Measurements from ENCODE around the gene ALDH8A1.

The ALDH8A1 gene

DNA sequence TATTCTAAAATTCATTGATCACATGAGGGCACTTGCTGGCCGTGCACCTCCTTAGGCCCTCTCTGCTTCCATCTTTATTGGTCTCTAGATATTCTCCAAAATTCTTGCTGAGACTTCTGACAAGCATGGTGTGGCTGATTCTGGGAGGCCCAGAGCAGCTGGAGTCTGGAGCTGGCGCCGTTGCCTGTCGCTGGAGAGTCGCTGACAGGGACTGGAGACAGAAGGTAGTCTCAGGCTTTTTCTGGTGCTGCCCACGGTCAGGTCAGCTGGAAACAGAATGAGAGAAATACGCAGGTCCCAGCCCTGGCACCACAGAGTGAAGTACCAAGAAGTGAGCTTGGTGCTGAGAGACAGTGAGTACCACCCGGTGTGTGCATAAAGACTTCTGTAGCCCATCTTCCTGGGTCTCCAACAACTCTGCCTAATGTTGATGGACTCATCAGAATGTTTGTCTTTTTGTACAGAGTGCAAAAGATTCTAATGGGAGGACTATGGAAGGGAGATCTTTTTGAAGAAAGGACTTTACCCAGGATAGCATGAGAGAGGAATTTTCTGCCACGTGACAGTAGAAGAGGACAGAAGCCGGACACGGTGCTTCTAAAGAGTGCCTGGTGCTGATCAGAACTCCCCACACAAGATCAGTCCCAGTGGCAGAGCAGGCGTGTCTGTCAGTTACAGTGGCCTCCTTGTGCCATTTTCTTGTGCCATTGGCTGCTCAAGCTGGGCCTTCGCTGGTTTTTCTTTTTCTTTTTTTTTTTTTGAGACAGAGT is 1.8 kb upstream of the ALDH8A1 start:
- H3K27ac ChIP-seq: no peak overlapping the region
- TF ChIP-seq, protein P1, sequence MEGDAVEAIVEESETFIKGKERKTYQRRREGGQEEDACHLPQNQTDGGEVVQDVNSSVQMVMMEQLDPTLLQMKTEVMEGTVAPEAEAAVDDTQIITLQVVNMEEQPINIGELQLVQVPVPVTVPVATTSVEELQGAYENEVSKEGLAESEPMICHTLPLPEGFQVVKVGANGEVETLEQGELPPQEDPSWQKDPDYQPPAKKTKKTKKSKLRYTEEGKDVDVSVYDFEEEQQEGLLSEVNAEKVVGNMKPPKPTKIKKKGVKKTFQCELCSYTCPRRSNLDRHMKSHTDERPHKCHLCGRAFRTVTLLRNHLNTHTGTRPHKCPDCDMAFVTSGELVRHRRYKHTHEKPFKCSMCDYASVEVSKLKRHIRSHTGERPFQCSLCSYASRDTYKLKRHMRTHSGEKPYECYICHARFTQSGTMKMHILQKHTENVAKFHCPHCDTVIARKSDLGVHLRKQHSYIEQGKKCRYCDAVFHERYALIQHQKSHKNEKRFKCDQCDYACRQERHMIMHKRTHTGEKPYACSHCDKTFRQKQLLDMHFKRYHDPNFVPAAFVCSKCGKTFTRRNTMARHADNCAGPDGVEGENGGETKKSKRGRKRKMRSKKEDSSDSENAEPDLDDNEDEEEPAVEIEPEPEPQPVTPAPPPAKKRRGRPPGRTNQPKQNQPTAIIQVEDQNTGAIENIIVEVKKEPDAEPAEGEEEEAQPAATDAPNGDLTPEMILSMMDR (conservative IDR thresholded peaks at IDR 0.05): no peak

DNA sequence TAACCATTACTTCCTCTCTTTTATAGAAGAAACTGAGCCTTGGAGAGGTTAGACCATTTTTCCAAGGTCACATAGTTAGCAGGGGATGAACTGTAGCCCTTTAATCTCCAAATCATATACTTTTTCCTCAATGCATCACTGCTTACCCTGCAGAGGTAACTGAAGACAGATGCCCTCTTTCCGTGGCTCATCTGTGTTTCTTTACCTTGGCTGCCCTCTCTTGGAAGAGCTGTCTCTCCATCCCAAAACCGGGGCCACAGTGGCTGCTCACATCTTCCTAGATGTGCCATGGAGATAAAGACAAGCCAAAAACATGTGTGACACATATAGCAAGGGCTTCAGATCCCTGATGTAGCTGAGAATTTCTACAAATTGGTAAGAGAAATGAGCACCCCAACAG is 581 bp upstream of the ALDH8A1 start:
- TF ChIP-seq, protein P1 (conservative IDR thresholded peaks at IDR 0.05): no peak
- no peak overlapping the region for H3K27ac ChIP-seq

DNA sequence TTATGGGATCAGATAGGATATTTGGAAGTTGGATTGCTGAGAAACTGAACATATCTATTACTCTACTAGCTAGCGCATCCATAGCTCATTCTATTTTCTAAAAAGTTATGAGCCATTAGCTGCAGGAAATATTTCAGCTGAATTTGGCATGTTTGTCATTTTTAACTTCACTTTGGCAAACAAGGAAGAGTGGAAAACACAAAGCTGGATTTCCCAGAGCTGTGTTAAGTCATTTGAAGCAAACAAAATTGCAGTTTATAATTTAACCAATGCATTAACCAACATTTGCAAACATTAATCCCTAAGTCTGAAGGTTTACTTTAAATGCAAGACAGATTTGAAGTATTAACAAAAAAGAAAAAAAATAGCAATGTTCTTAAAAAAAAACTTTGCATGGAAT is 1.2 kb downstream of the ALDH8A1 start:
- no peak overlapping the region for H3K27ac ChIP-seq
- TF ChIP-seq, protein P1 (conservative IDR thresholded peaks at IDR 0.05): no peak

DNA sequence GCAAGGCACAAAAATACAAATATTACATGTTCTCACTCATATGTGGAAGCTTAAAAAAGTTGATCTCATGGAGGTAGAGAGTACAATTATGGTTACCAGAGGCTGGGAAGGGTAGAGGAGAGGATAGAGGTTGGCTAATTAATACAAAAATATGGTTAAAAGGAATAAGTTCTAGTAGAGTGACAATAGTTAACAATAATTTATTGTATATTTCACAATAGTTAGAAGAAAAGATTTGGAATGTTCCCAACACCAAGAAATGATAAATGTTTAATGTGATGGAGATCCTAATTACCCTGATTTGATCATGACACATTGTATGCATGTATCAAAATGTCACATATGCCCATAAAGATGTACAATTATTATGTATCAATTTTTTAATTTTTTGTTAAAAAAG is 1.8 kb downstream of the ALDH8A1 start:
- H3K27ac ChIP-seq: no peak overlapping the region
- TF ChIP-seq, protein P1 (conservative IDR thresholded peaks at IDR 0.05): no peak

DNA sequence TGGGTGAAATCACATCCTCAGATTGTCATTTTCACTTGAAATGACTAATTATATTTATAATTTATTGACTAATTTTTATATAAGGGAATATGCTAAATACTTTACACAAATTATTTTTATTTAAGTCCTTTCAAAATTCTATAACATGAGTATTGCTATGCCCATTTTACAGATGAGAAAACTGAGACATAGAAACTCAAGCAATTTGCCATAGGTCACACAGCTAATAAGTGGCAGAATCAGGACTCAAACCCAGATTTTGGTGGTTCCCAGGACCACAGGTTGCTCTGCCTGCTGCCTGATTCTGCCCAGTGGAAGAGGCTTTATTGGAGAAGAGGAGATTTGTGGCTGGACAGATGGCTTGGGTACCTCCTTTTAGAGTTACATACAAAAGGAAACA is 4.9 kb downstream of the ALDH8A1 start:
- H3K27ac ChIP-seq: no peak overlapping the region
- TF ChIP-seq, protein P1 (conservative IDR thresholded peaks at IDR 0.05): no peak

DNA sequence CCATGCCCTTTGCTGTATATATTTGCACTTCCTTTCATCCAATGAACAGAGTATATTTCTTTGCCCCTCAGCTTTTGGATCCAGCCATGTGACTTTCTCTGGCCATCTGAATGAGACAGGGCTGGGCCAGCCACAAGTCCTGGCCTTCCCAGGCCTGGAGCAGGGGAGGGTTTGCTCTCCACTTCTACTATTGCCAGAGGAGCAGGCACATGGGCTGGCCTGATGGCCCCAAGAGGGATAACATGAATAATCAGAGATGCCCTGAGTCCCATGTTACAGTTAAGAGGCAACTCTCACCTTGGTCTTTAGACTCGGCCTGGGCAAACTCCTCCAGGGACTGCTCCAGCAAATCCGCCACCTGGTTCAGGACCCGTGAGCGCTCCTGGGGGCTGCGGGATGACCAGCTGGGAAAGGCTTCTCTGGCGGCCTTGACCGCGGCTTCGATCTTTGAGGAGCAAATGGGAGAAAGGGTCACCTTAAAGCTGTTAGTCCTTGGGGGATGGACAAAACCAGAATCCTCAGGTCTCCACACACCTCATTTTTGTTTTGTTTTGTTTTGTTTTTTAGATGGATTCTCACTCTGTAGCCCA is 6.3 kb downstream of the ALDH8A1 start:
- TF ChIP-seq, protein P1 (conservative IDR thresholded peaks at IDR 0.05): no peak
- H3K27ac ChIP-seq: no peak overlapping the region

DNA sequence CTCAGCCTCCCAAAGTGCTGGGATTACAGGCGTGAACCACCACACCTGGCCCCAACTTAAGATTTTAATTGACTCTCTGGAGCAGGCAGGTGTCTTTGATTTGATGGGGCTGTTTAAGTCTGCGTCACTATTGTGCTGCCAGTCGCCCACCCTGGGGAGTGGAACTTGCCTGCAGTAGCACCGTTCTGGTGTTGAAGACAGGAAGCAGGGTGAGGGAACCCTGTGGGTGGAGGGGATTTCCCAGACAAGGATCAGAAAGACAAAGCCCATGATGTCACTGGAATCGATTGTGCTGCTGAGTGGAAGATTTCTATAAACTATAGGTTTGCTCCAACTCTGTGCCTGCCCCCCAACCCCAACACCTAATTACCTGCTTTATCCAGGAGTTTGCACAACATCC is 11.0 kb downstream of the ALDH8A1 start:
- no peak overlapping the region for H3K27ac ChIP-seq
- TF ChIP-seq, protein P1 (conservative IDR thresholded peaks at IDR 0.05): no peak
